Right ventricle myocardium inferior (tissue), 1 donor: Measurements from ENCODE around the gene KCNT1. TPM values are rescaled to one million over a fixed set of nuclear protein-coding genes. Genes with fewer than 3 reads are reported as not detected.

ENCODE experiments used
- ATAC-seq: fragments of 200-7000 bp; cut with Tn5 transposase; one replicate; pipeline ENCODE4 v1.9.1; 2020; ENCODE audit warnings: mild to moderate bottlenecking, moderate library complexity
- DNase-seq: peaks from one replicate; pipeline ENCODE4 v3.0.0; 2021; ENCODE audit errors: missing footprints
- intact Hi-C: fragments of 100-400 bp; cut with DNase I; formaldehyde crosslinking; loops from one replicate; pipeline ENCODE4 v1.11.0; 2022
- total RNA-seq: library from RNA; stranded (reverse); fragmentation: NEBNext Ultra II Directional; extraction: Animal tissue kit (Norgen Biotek cat#: 25700); gene quantifications from one replicate; pipeline ENCODE4 v1.2.1, GENCODE V29; 2021
- donor health status: DM: no; HTN: yes; CAD: no; lungs with severe emphysema.

KCNT1 gene
- total RNA-seq, 1 donor from 2014 or later = 2.6 TPM

GRCh38 chr9:135801070-135801469 is 99.1 kb downstream of the KCNT1 start:
- DNase-seq (no peak), ATAC-seq (no peak)
- intact Hi-C loops = no loop called here

GRCh38 chr9:135802876-135803419 is 101.0 kb downstream of the KCNT1 start:
- ATAC-seq (no peak), DNase-seq (peak; percentile 9)
- intact Hi-C loops = no loop called here

- intact Hi-C loops = no loop called here
- ATAC-seq (no peak), DNase-seq (peak; percentile 57)
These were observed 101.5 kb downstream of the KCNT1 start for GRCh38 chr9:135803441-135803840.

- intact Hi-C loops = no loop called here
- DNase-seq (peak; percentile 64), ATAC-seq (no peak)
These were observed 102.8 kb downstream of the KCNT1 start for GRCh38 chr9:135804581-135805421.

GRCh38 chr9:135805422-135806022 is 103.5 kb downstream of the KCNT1 start:
- intact Hi-C loops = no loop called here
- ATAC-seq = no peak
- peak; percentile 40 for DNase-seq

- no peak for ATAC-seq
- DNase-seq = no peak
- intact Hi-C loops = no loop called here
These were observed 107.2 kb downstream of the KCNT1 start for GRCh38 chr9:135809166-135809565.

- DNase-seq (peak; percentile 61), ATAC-seq (no peak)
- intact Hi-C loops = no loop called here
These were observed 109.0 kb downstream of the KCNT1 start for GRCh38 chr9:135810806-135811575.

GRCh38 chr9:135811801-135812200 is 109.8 kb downstream of the KCNT1 start:
- DNase-seq = peak; percentile 56
- ATAC-seq = no peak
- intact Hi-C loops = no loop called here

- ATAC-seq = no peak
- DNase-seq = no peak
- intact Hi-C loops = no loop called here
These were observed 111.0 kb downstream of the KCNT1 start for GRCh38 chr9:135812961-135813360.

- ATAC-seq (no peak), DNase-seq (peak; percentile 37)
- intact Hi-C loops = no loop called here
These were observed 111.8 kb downstream of the KCNT1 start for GRCh38 chr9:135813671-135814290.

GRCh38 chr9:135814421-135815095 is 112.6 kb downstream of the KCNT1 start:
- ATAC-seq = no peak
- intact Hi-C loops = no loop called here
- DNase-seq = peak; percentile 7

GRCh38 chr9:135815413-135815812 is 113.4 kb downstream of the KCNT1 start:
- DNase-seq = peak; percentile 27
- intact Hi-C loops = no loop called here
- ATAC-seq = no peak

GRCh38 chr9:135815830-135816650 is 114.1 kb downstream of the KCNT1 start:
- DNase-seq (peak; percentile 64), ATAC-seq (peak; percentile 36)
- intact Hi-C loops = no loop called here

GRCh38 chr9:135816651-135816970 is 114.6 kb downstream of the KCNT1 start:
- intact Hi-C loops = no loop called here
- ATAC-seq = no peak
- DNase-seq = peak; percentile 18

GRCh38 chr9:135817951-135818717 is 116.1 kb downstream of the KCNT1 start:
- ATAC-seq (no peak), DNase-seq (peak; percentile 63)
- intact Hi-C loops = no loop called here

- intact Hi-C loops = no loop called here
- no peak for ATAC-seq
- DNase-seq = peak; percentile 42
These were observed 116.9 kb downstream of the KCNT1 start for GRCh38 chr9:135818718-135819475.
